Placental epithelial cell (primary cell): ENCODE measurements around the gene NPPA. TPM values are rescaled to one million over a fixed set of nuclear protein-coding genes. Genes with fewer than 3 reads are reported as not detected.

ENCODE experiments used
- small RNA-seq: library from RNA; depleted of rRNA; stranded (forward); fragments of <200 nt; gene quantifications from one replicate; pipeline ENCODE3, GENCODE V24; 2012
- total RNA-seq: library from RNA; depleted of rRNA; stranded (reverse); fragments of >200 nt; gene quantifications from 2 replicates; pipeline ENCODE4 v1.2.3, GENCODE V29; 2012

The NPPA gene
- total RNA-seq = not detected in 2 replicates

DNA sequence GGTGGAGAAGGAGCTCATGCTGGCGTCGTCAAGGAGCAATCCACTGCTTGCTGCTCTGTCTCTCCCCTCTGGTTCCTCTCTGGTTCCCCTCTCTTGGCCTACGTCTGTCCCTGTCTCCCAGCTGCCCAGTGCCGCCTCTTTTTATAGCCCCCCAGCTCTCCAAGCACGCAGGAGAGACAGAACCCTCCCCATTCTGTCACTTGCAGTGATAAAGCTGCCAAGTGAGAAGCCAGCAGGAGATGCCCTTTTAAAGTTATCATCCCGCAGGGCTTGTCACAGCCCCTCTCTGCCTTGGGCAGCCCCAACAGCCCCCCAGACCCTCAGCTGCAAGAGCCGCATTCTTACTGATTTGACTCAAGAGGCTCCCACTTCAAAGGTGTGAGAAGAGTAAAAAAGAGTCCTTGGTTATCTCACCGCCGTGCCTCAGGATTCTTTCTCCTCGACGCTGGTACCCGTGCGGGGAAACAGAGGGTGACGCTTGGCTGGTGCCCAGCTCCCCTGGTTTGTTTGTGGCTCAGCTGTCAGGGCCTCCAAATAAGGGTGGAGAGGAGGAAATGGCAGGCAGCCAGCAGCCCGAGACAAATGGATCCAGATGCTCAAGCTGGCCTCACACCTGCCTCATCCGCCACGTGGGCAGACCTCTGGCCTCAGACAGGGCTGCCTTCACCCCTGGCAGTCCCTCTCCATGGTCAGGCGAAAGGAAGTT lies at the start of gene NPPA:
TSS of gene NPPA (minus strand) at position 117 of the 706 bp plus-strand sequence. CDS start at position 18, 99 bp downstream.

DNA sequence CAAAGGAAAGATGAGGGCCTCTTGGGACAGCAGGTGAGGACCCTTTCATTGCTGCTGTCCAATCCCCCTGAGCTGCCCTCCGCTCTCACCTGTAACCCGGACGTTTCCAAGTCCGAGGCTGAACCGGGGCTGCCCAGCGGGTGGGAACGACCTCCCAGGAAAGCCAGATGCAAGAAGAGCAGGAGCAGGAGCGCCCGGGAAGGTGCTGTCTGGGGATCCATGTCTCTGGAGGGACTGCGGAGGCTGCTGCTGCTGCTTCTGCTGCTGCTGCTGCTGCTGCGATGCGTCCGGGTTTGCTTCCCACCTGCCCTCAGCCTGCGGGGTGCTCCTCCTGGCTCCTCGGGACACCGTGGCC lies 11.0 kb upstream of the NPPA start, which contains the start of gene NPPB:
TSS of gene NPPB (minus strand) at position 333 of the 355 bp plus-strand sequence. CDS start at position 221, 112 bp downstream.

DNA sequence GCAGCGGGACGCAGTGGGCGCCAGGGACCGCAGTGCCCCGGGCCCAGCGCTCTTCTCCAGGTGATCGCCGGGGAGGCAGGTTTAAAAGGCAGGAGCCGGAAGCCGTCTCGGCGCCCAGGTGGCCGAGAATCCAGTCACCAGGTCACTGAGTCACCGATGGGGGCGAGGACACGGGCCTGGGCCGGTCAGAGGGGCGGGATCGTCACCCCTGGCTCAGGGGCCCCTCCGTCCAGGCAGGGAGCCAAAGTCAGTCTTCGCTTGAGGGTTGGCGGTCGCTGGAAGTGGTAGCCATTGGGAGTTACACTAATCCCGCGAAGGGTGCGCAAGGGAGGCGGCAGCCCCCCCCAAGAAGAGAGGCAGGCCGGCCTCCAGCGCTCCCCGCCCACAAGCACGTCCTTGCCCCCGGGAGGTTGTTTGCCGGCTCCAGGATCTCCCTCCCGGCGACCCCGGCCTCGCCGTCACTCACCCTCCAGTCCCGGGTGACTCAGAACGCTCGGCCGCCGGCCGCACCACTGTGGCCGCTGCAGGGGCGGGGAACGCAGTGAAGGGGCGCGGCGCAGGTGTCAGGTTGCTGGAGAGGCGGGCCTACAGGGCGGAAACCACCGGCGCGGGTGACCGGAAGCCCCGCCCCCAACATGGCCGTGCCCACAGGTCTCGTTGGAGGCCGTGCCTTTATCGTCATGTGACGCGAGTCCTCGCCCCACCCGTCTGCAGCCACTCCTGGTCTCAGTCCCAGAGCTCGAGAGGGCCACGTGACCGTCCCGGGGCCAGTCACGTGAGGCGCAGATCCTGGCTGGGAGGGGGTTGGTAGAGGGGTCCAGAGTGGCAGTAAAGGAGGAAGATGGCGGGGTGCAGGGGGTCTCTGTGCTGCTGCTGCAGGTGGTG lies 41.9 kb downstream of the NPPA start, which contains the start of the genes CLCN6 and MTHFR:
TSS of gene CLCN6 (plus strand) at position 770 of the 885 bp plus-strand sequence. CDS start at position 842, 72 bp downstream.
TSS of gene MTHFR (minus strand) at position 543 of the 885 bp plus-strand sequence. CDS start 2,848 bp downstream, outside the sequence.

Small RNA genes within 50 kb of the gene (small RNA-seq; reads per million reads assigned to genes)
- gene RF02156 (not detected), gene RF02157 (not detected), gene RF02158 (not detected)

Other genes with a start within 250 kb of the NPPA start
- 41.8 and 135 TPM in 2 replicates for gene FBXO2, start 193.4 kb downstream of the NPPA start, total RNA-seq
- gene FBXO44, start 192.9 kb downstream of the NPPA start, total RNA-seq = 20.7 and 33.4 TPM in 2 replicates
- gene FBXO6, start 183.6 kb downstream of the NPPA start, total RNA-seq = 28.7 and 29.2 TPM in 2 replicates
- 42.3 and 56.1 TPM in 2 replicates for gene MAD2L2, start 166.6 kb downstream of the NPPA start, total RNA-seq
- under 0.01 TPM in 1 of 2 replicates, not detected in the other for gene DRAXIN, start 156.1 kb downstream of the NPPA start, total RNA-seq
- 25.1 and 36.3 TPM in 2 replicates for gene AGTRAP, start 111.6 kb downstream of the NPPA start, total RNA-seq
- gene C1orf167, start 85.6 kb downstream of the NPPA start, total RNA-seq = 0.39 TPM in 1 of 2 replicates, not detected in the other
- 29.1 and 33.0 TPM in 2 replicates for gene MTHFR, start 41.8 kb downstream of the NPPA start, total RNA-seq
- 5.5 and 12.0 TPM in 2 replicates for gene CLCN6, start 41.6 kb downstream of the NPPA start, total RNA-seq
- gene NPPB, start 11.2 kb upstream of the NPPA start, total RNA-seq = not detected in 2 replicates
- gene KIAA2013, start 78.6 kb upstream of the NPPA start, total RNA-seq = 66.7 and 98.5 TPM in 2 replicates
- gene PLOD1, start 86.9 kb upstream of the NPPA start, total RNA-seq = 186 and 269 TPM in 2 replicates
- 38.9 and 65.7 TPM in 2 replicates for gene MFN2, start 132.7 kb upstream of the NPPA start, total RNA-seq
- 15.3 and 30.6 TPM in 2 replicates for gene MIIP, start 171.7 kb upstream of the NPPA start, total RNA-seq
- 0.11 TPM in 1 of 2 replicates, not detected in the other for gene TNFRSF8, start 215.5 kb upstream of the NPPA start, total RNA-seq